ENCODE results near the gene HSPBP1.

- TF ChIP-seq CTCF (IDR thresholded peaks at IDR 0.05): no peak
- TF ChIP-seq ZFX (IDR thresholded peaks at IDR 0.05; ENCODE audit: borderline replicate concordance): no peak
Observed at GRCh38 chr19:55304980-55305379, 25.1 kb upstream of the HSPBP1 start.

All from 22Rv1 (cell line).